ENCODE measurements around the gene CDKN2A.

GRCh38 chr9:21998026-21998425 is 3.8 kb upstream of the CDKN2A start:
- TF ChIP-seq CTCF (IDR thresholded peaks at IDR 0.05; ENCODE audit: insufficient read depth, low read length, poor library complexity, severe bottlenecking), result no peak
- TF ChIP-seq EZH2phosphoT487 (conservative IDR thresholded peaks at IDR 0.05; ENCODE audit: low read length), result no peak
